Activated naive CD4-positive, alpha-beta T cell treated with anti-CD3 and anti-CD28 coated beads, Interleukin-2, amount 10 ng/mL, durations not matched to agents 7 days and 5 days (primary cell): ENCODE data around the gene CENPM.

Experiments used
- CTCF ChIA-PET: fragments of 350-600 bp; sonication (Branson Sonifier 250); formaldehyde crosslinking; loops from one replicate; lab custom pipeline; 2021; ENCODE audit warnings: antibody characterized with exemption; lab: Charles Lee
- DNase-seq: peaks from one replicate; pipeline ENCODE4 v3.0.0-alpha.2; 2020
- H3K27ac Mint-ChIP-seq: one replicate; pipeline ENCODE4 v1.8.0; 2021; ENCODE audit warnings: mild to moderate bottlenecking, moderate library complexity, mixed read lengths
- H3K27me3 Mint-ChIP-seq: one replicate; pipeline ENCODE4 v1.8.0; 2021; ENCODE audit warnings: mild to moderate bottlenecking, mixed read lengths
- H3K36me3 Mint-ChIP-seq: one replicate; pipeline ENCODE4 v1.8.0; 2021; ENCODE audit warnings: mixed read lengths
- H3K4me1 Mint-ChIP-seq: one replicate; pipeline ENCODE4 v1.8.0; 2021; ENCODE audit warnings: mixed read lengths
- H3K4me3 Mint-ChIP-seq: one replicate; pipeline ENCODE4 v1.8.0; 2021; ENCODE audit warnings: mild to moderate bottlenecking, moderate library complexity, mixed read lengths
- H3K9me3 Mint-ChIP-seq: one replicate; pipeline ENCODE4 v1.8.0; 2021; ENCODE audit warnings: mixed read lengths

CENPM gene, protein sequence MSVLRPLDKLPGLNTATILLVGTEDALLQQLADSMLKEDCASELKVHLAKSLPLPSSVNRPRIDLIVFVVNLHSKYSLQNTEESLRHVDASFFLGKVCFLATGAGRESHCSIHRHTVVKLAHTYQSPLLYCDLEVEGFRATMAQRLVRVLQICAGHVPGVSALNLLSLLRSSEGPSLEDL

GRCh38 chr22:41946629-41947423 lies at the start of gene CENPM:
TSS of gene CENPM (minus strand) at chr22:41947152. CDS start at chr22:41947076, 76 bp downstream.
- peaks cover 11% of the 10 kb centered on the region for H3K27me3 Mint-ChIP-seq
- peaks cover 54% of the 10 kb centered on the region for H3K4me1 Mint-ChIP-seq
- H3K36me3 Mint-ChIP-seq = peaks cover 32% of the 10 kb centered on the region
- peak; percentile 96 for DNase-seq
- peak within 1 kb of the TSS; percentile 92 for H3K27ac Mint-ChIP-seq
- CTCF ChIA-PET = interaction anchor here (0.6 to 4.5 kb wide), 9 partner anchors 10 to 250 kb away, joined by 3 to 20 read pairs (median 3); partner anchors contain the start of gene TNFRSF13C
- peak within 1 kb of the TSS; percentile 85 for H3K4me3 Mint-ChIP-seq
- H3K9me3 Mint-ChIP-seq = no peaks in the 10 kb centered on the region

DNA sequence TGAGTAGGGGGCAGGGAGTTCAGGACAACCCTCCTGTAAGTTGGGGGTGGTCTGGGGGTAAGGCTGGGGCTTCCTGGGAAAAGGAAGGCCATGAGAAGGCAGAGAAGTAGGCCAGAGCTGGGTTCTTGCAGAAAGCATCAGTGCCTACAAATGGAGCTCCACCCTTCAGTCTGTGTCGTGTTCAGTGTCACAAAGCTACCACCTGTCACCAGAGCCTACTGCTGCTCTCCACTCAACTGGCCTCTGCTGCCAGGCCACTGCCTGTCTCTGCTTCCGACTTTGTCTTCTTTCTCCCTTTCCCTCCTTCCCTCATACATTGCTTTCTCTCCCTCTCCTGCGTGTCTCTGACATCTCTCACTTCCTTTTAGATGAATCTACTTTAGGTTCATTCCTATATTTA lies 48.3 kb upstream of the CENPM start:
- CTCF ChIA-PET = no interaction called here
- Mint-ChIP-seq H3K4me3 (no peak overlapping the region), H3K4me1 (peaks cover 25% of the 10 kb centered on the region), H3K27me3 (peaks cover 37% of the 10 kb centered on the region), H3K27ac (no peak overlapping the region), H3K9me3 (peaks cover 2% of the 10 kb centered on the region), H3K36me3 (peaks cover 10% of the 10 kb centered on the region)
- DNase-seq = no peak

DNA sequence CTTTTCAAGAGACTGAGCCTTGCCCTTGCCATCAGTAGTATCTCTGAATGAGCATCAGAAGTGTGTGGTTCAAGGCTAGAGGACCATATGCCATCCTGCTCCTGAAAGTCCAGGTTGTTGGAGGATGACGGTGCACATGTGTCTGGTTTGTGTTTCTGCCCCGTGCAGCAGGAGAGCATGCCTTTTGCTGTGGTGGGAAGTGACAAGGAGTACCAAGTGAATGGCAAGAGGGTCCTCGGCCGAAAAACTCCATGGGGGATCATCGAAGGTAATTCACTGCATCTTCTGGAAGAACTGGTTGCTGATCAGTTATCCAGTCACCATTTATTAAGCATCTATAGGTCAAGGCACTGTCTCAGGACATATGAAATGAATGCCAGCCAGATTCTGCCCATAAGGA lies 45.5 kb upstream of the CENPM start:
- Mint-ChIP-seq H3K27me3 (peaks cover 42% of the 10 kb centered on the region), H3K27ac (no peak overlapping the region), H3K36me3 (no peaks in the 10 kb centered on the region), H3K4me3 (no peak overlapping the region), H3K4me1 (peaks cover 2% of the 10 kb centered on the region), H3K9me3 (no peaks in the 10 kb centered on the region)
- CTCF ChIA-PET = interaction anchor here (1.0 kb wide), 1 partner anchor 26 kb away, joined by 6 read pairs; no protein-coding TSS in a partner anchor
- no peak for DNase-seq

- Mint-ChIP-seq H3K36me3 (no peaks in the 10 kb centered on the region), H3K4me3 (no peak overlapping the region), H3K4me1 (no peaks in the 10 kb centered on the region), H3K9me3 (no peaks in the 10 kb centered on the region), H3K27ac (no peak overlapping the region), H3K27me3 (peaks cover 43% of the 10 kb centered on the region)
- no peak for DNase-seq
- CTCF ChIA-PET = no interaction called here
Observed at GRCh38 chr22:41991111-41991510, 44.2 kb upstream of the CENPM start.

GRCh38 chr22:41989246-41989645 lies 42.3 kb upstream of the CENPM start:
- no peak overlapping the region for H3K27ac Mint-ChIP-seq
- H3K4me1 Mint-ChIP-seq = no peaks in the 10 kb centered on the region
- H3K4me3 Mint-ChIP-seq = no peak overlapping the region
- no peaks in the 10 kb centered on the region for H3K36me3 Mint-ChIP-seq
- H3K27me3 Mint-ChIP-seq = peaks cover 33% of the 10 kb centered on the region
- no peaks in the 10 kb centered on the region for H3K9me3 Mint-ChIP-seq
- DNase-seq = no peak
- CTCF ChIA-PET = no interaction called here

- DNase-seq = no peak
- Mint-ChIP-seq H3K27ac (no peak overlapping the region), H3K4me1 (no peaks in the 10 kb centered on the region), H3K4me3 (no peak overlapping the region), H3K27me3 (peaks cover 40% of the 10 kb centered on the region), H3K36me3 (no peaks in the 10 kb centered on the region), H3K9me3 (no peaks in the 10 kb centered on the region)
- CTCF ChIA-PET = interaction anchor here (1.2 kb wide), 1 partner anchor 126 kb away, joined by 3 read pairs; no protein-coding TSS in a partner anchor
Observed at GRCh38 chr22:41987276-41987675, 40.3 kb upstream of the CENPM start.

GRCh38 chr22:41983513-41984405 lies 36.8 kb upstream of the CENPM start:
- Mint-ChIP-seq H3K27me3 (peaks cover 44% of the 10 kb centered on the region), H3K36me3 (no peaks in the 10 kb centered on the region), H3K9me3 (no peaks in the 10 kb centered on the region), H3K4me1 (no peaks in the 10 kb centered on the region), H3K4me3 (no peak overlapping the region), H3K27ac (no peak overlapping the region)
- CTCF ChIA-PET = interaction anchor here (0.7 kb wide), 1 partner anchor 53 kb away, joined by 3 read pairs; no protein-coding TSS in a partner anchor
- DNase-seq = no peak

GRCh38 chr22:41982865-41983264 lies 35.9 kb upstream of the CENPM start:
- peaks cover 45% of the 10 kb centered on the region for H3K27me3 Mint-ChIP-seq
- no peaks in the 10 kb centered on the region for H3K9me3 Mint-ChIP-seq
- DNase-seq = no peak
- CTCF ChIA-PET = no interaction called here
- no peak overlapping the region for H3K27ac Mint-ChIP-seq
- H3K4me1 Mint-ChIP-seq = no peaks in the 10 kb centered on the region
- no peaks in the 10 kb centered on the region for H3K36me3 Mint-ChIP-seq
- no peak overlapping the region for H3K4me3 Mint-ChIP-seq

GRCh38 chr22:41979423-41980250 lies 32.7 kb upstream of the CENPM start:
- Mint-ChIP-seq H3K4me1 (peaks cover 8% of the 10 kb centered on the region), H3K36me3 (no peaks in the 10 kb centered on the region), H3K4me3 (no peak overlapping the region), H3K9me3 (no peaks in the 10 kb centered on the region), H3K27me3 (peaks cover 66% of the 10 kb centered on the region), H3K27ac (no peak overlapping the region)
- DNase-seq = no peak
- CTCF ChIA-PET = no interaction called here

- H3K36me3 Mint-ChIP-seq = no peaks in the 10 kb centered on the region
- CTCF ChIA-PET = interaction anchor here (1.4 kb wide), 1 partner anchor 11 kb away, joined by 3 read pairs; no protein-coding TSS in a partner anchor
- no peak overlapping the region for H3K4me3 Mint-ChIP-seq
- no peak overlapping the region for H3K27ac Mint-ChIP-seq
- H3K9me3 Mint-ChIP-seq = no peaks in the 10 kb centered on the region
- no peak for DNase-seq
- peaks cover 8% of the 10 kb centered on the region for H3K4me1 Mint-ChIP-seq
- H3K27me3 Mint-ChIP-seq = peaks cover 75% of the 10 kb centered on the region
Observed at GRCh38 chr22:41978732-41979131, 31.8 kb upstream of the CENPM start.

GRCh38 chr22:41976961-41977566 lies 30.1 kb upstream of the CENPM start:
- no peaks in the 10 kb centered on the region for H3K36me3 Mint-ChIP-seq
- peaks cover 79% of the 10 kb centered on the region for H3K27me3 Mint-ChIP-seq
- H3K27ac Mint-ChIP-seq = no peak overlapping the region
- CTCF ChIA-PET = interaction anchor here (1.3 to 1.4 kb wide), 2 partner anchors 9 kb away, joined by 3 to 4 read pairs; no protein-coding TSS in a partner anchor
- peaks cover 8% of the 10 kb centered on the region for H3K4me1 Mint-ChIP-seq
- DNase-seq = peak; percentile 38
- H3K9me3 Mint-ChIP-seq = no peaks in the 10 kb centered on the region
- H3K4me3 Mint-ChIP-seq = peak overlapping the region; percentile 65

- DNase-seq = peak; percentile 69
- Mint-ChIP-seq H3K4me1 (peaks cover 8% of the 10 kb centered on the region), H3K27me3 (peaks cover 87% of the 10 kb centered on the region), H3K36me3 (no peaks in the 10 kb centered on the region), H3K27ac (peak overlapping the region; percentile 8), H3K9me3 (no peaks in the 10 kb centered on the region), H3K4me3 (peak overlapping the region; percentile 48)
- CTCF ChIA-PET = no interaction called here
Observed at GRCh38 chr22:41976070-41976901, 29.3 kb upstream of the CENPM start.
